GM18502 (cell line): Measurements from ENCODE around the gene TUBB4A.

Experiments
- ATAC-seq: cut with Tn5 transposase; IDR thresholded peaks from one replicate; pipeline ENCODE4 v1.9.1; 2021; ENCODE audit warnings: mild to moderate bottlenecking; ENCODE audit not compliant: unreplicated experiment, poor library complexity

Gene TUBB4A

DNA sequence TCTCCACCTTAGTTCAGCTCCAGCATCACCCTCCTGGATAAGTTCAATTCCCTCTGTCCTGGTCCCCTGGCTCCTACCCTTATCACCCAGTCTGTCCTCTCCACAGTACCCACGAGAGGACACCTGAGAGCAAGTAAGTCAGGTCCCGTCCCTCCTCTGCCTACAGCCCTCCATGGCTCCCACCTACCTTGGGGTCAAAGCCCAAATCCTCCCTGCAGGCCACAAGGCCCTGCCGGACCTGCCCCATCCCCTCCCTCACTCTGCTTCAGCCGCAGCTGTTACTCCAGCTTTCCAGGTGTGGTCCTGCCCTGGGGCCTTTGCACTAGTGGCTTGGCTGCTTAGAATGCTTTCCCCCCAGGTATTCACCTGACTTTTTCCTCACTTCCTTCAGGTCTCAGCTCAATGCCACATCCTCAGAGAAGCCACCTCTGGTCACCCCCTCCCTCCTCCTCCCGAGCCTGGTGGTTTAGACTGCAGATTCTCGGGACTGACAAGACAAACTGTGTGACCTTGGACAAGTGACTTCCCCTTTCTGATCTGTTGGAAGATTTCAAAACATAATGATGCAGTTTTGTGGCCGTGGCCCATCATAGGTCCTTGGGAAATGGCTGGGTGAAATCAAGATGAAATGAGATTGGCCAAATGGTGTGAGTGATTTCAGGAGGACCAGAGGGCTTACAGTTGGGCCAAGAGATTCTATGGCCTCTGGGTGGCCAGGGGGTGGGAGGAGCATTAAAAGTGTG is 3.6 kb downstream of the TUBB4A start:
- ATAC-seq: no peak

DNA sequence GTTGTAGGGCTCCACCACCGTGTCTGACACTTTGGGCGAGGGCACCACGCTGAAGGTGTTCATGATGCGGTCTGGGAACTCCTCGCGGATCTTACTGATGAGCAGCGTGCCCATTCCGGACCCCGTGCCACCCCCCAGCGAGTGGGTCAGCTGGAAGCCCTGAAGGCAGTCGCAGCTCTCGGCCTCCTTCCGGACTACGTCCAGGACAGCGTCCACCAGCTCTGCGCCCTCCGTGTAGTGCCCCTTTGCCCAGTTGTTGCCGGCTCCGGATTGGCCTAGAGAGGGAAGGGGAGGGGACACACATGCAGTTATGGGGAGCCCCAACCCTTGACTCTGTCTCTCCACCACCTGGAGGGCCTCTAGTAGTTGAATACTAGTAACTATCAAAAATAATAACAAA is 6.2 kb downstream of the TUBB4A start:
- no peak for ATAC-seq

DNA sequence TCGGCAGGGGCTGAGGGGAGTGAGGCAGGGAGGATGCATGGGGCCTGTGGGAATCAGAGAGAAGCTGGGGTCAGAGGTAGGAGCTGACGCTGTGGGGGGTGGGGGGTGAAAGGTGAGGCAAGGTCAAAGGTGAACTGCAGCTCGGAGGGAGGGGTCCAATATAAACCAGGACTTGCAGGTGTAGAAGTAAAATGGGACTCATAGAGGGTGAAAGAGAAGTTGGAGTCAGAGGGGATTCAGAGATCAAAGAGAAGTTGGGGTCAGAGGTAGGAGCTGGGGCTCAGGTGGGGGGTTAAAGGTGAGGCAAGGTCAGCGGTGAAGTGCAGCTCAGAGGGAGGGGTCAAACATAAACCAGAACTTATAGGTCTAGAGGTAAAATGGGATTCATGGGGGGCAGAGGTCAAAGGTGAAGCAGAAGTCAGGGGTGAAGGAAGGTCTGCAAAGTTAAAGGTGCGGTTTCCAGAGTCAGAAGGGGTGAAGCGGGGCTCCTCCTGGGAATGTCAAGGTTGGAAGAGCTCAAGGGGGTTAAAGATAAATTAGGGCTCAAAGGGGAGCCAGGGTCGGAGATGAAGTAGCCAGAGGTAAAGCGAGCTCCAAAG is 7.6 kb downstream of the TUBB4A start:
- ATAC-seq: no peak

DNA sequence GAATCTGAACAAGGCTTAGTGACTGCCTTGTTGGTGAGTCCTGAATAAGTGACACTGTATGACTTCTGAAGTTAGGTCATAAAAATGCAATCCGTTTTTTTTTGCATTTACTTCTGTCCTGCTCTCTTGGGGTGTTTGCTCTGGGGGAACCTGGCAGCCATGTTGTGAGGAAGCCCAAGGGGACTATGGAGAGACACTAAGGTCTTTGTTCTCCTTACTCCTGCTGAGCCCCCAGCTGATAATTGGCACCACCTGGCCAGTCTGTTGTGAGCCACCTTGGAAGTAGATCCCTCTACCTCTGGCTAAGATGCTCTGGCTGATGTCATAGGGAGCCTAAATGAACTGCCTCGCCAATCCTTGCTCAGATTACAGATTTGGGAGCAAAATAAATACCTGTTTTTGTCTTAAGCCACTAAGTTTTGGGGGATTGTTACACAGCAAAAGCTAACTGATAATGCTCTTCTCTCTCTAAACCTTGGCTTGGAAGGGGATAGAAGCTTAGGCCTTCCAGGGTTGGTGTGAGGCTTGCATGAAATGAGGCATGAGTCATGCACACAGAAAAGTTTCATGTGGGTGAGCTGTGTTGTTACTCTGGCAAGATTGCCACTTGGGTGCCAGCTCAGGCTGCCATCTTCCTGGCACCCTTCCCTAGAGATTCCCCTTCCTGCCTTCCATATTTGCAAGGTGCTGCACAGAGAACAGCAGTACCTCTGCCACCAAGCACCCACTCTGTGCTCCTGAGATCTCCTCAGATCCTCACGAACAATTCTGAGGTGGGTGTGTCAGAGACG is 10.1 kb downstream of the TUBB4A start:
- ATAC-seq: no peak

GRCh38 chr19:6490134-6490533 is 12.0 kb downstream of the TUBB4A start:
- no peak for ATAC-seq

GRCh38 chr19:6489278-6490061 is 12.6 kb downstream of the TUBB4A start:
- peak; percentile 48 for ATAC-seq

GRCh38 chr19:6484831-6485230 is 17.3 kb downstream of the TUBB4A start:
- no peak for ATAC-seq

DNA sequence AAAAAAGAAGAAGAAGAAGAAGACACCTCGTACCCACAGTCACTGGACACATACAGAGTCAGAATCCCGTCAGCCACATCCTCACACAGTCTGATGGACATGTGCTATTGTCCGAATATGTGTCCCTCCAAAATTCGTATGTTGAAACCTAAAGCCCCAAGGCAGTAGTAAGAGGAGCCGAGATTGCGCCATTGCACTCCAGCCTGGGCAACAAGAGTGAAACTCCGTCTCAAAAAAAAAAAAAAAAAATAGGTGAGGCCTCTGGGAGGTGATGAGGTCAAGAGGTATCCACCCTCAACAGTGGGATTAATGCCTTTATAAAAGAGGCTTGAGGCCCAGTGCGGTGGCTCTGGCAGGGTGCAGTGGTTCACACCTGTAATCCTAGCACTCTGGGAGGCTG is 17.9 kb downstream of the TUBB4A start:
- ATAC-seq: no peak

GRCh38 chr19:6483235-6483634 is 18.9 kb downstream of the TUBB4A start:
- no peak for ATAC-seq

- ATAC-seq: no peak
These were observed 19.8 kb downstream of the TUBB4A start for GRCh38 chr19:6482343-6482686.

- ATAC-seq: peak; percentile 66
These were observed 20.4 kb downstream of the TUBB4A start, which contains the start of gene DENND1C for GRCh38 chr19:6481541-6482342. Gene DENND1C, minus strand, starts transcription at chr19:6481787. Its CDS starts 92 bp downstream, at chr19:6481695.

GRCh38 chr19:6480848-6481415 is 21.2 kb downstream of the TUBB4A start:
- no peak for ATAC-seq

- ATAC-seq: no peak
These were observed 22.2 kb downstream of the TUBB4A start for GRCh38 chr19:6479836-6480398.

- no peak for ATAC-seq
These were observed 23.3 kb downstream of the TUBB4A start for GRCh38 chr19:6478815-6479214.

- ATAC-seq: no peak
These were observed 25.1 kb downstream of the TUBB4A start for GRCh38 chr19:6476896-6477431.

- no peak for ATAC-seq
These were observed 25.8 kb downstream of the TUBB4A start for GRCh38 chr19:6476155-6476895.

- ATAC-seq: no peak
These were observed 26.6 kb downstream of the TUBB4A start for GRCh38 chr19:6475321-6476108.
